ENCODE data around the gene ZNF710. TPM values are rescaled to one million over a fixed set of nuclear protein-coding genes. Genes with fewer than 3 reads are reported as not detected.

ZNF710 gene
- total RNA-seq, 4 donors from 2014 or later = 8.9 to 17.2 (median 11.5) TPM

DNA sequence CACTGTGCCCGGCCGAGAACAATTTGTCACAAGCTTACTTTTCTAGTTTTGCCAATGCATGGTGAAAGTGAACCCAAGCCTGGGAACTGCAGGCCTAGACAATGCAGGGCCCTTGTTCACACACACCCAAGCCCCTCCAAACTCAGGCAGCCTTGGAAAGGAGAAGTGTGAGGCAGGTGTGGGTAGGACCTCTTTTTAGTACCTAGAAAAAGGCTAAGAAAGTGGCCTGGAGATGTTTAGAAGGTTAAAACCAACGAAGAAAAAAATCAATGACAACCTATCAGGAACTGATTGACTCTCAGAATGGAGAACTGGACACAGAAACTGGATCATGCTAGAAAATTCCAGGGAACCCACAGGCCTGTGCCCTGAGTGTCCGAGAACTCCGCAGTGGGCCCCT lies 82.3 kb downstream of the ZNF710 start:
- Histone ChIP-seq H3K4me1 (no peaks in the 10 kb centered on the region), H3K27me3 (no peaks in the 10 kb centered on the region), H3K27ac (no peak overlapping the region), H3K36me3 (peaks cover 18 to 23% of the 10 kb centered on the region in 2 donors), H3K9me3 (no peaks in the 10 kb centered on the region), H3K4me3 (replicated peaks in 1 of 3) (no peak overlapping the region)
- WGBS, 2 donors = 94 to 98% methylated on average over 5 of the region's 5 CpGs
- TF ChIP-seq POLR2A (IDR thresholded peaks at IDR 0.05) = no peak
- TF ChIP-seq, protein P1, sequence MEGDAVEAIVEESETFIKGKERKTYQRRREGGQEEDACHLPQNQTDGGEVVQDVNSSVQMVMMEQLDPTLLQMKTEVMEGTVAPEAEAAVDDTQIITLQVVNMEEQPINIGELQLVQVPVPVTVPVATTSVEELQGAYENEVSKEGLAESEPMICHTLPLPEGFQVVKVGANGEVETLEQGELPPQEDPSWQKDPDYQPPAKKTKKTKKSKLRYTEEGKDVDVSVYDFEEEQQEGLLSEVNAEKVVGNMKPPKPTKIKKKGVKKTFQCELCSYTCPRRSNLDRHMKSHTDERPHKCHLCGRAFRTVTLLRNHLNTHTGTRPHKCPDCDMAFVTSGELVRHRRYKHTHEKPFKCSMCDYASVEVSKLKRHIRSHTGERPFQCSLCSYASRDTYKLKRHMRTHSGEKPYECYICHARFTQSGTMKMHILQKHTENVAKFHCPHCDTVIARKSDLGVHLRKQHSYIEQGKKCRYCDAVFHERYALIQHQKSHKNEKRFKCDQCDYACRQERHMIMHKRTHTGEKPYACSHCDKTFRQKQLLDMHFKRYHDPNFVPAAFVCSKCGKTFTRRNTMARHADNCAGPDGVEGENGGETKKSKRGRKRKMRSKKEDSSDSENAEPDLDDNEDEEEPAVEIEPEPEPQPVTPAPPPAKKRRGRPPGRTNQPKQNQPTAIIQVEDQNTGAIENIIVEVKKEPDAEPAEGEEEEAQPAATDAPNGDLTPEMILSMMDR (IDR thresholded peaks at IDR 0.05) = no peak
- intact Hi-C loops (cut with DNase I) = loop anchor here (10.0 kb wide), 1 partner anchor 319 kb away; no protein-coding TSS in a partner anchor
- no peak for DNase-seq

GRCh38 chr15:90083954-90084607 lies 83.0 kb downstream of the ZNF710 start:
- H3K27me3 ChIP-seq = no peaks in the 10 kb centered on the region
- H3K9me3 ChIP-seq = no peaks in the 10 kb centered on the region
- intact Hi-C loops (cut with DNase I) = loop anchor here (10.0 kb wide), 1 partner anchor 319 kb away; no protein-coding TSS in a partner anchor
- no peak overlapping the region for H3K27ac ChIP-seq
- no peaks in the 10 kb centered on the region for H3K4me1 ChIP-seq
- no peak overlapping the region for H3K4me3 ChIP-seq (replicated peaks in 1 of 3)
- peaks cover 19 to 24% of the 10 kb centered on the region in 2 donors for H3K36me3 ChIP-seq
- TF ChIP-seq POLR2A (IDR thresholded peaks at IDR 0.05) = no peak
- TF ChIP-seq, protein P1 (IDR thresholded peaks at IDR 0.05) = no peak
- WGBS, 2 donors = 73% methylated on average over 10 to 11 of the region's 14 CpGs
- DNase-seq = no peak

DNA sequence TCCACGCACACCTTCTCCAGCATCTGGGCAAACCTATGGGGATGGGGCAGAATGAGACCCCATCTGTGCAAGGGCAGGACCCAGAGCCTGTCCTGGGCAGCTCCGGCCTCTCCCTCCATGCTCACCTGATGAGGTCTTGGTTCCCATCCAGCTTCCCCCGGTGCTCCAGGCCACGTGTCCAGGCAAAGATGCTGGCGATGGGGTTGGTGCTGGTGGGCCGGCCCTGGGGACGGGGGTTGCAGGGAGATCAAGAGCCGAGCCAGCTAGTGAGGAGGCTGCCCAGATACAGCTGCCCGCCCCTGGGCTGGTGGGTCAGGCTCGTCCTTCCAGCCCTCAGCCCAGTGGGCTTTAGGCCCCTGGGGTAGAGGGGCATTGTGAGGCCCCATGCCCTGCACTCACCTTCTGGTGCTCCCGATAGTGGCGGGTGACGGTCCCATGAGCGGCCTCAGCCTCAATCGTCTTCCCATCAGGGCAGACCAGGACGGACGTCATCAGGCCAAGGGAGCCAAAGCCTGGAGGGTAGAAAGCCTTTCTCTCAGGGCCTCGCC lies 83.8 kb downstream of the ZNF710 start:
- Histone ChIP-seq H3K9me3 (no peaks in the 10 kb centered on the region), H3K4me1 (no peaks in the 10 kb centered on the region), H3K27me3 (no peaks in the 10 kb centered on the region), H3K36me3 (peaks cover 19 to 24% of the 10 kb centered on the region in 2 donors), H3K4me3 (replicated peaks in 1 of 3) (no peak overlapping the region), H3K27ac (no peak overlapping the region)
- intact Hi-C loops (cut with DNase I) = loop anchor here (10.0 kb wide), 1 partner anchor 320 kb away; no protein-coding TSS in a partner anchor
- WGBS, 2 donors = 93 to 99% methylated on average over 8 to 9 of the region's 18 CpGs
- TF ChIP-seq, protein P1 (IDR thresholded peaks at IDR 0.05) = no peak
- TF ChIP-seq POLR2A (IDR thresholded peaks at IDR 0.05) = no peak
- no peak for DNase-seq

- H3K4me1 ChIP-seq = no peaks in the 10 kb centered on the region
- H3K4me3 ChIP-seq (replicated peaks in 1 of 3) = no peak overlapping the region
- peaks cover 19 to 24% of the 10 kb centered on the region in 2 donors for H3K36me3 ChIP-seq
- intact Hi-C loops (cut with DNase I) = loop anchor here (10.0 kb wide), 1 partner anchor 321 kb away; no protein-coding TSS in a partner anchor
- no peak overlapping the region for H3K27ac ChIP-seq
- H3K27me3 ChIP-seq = no peaks in the 10 kb centered on the region
- TF ChIP-seq, protein P1 (IDR thresholded peaks at IDR 0.05) = no peak
- TF ChIP-seq POLR2A (IDR thresholded peaks at IDR 0.05) = no peak
- no peaks in the 10 kb centered on the region for H3K9me3 ChIP-seq
- DNase-seq = no peak
- WGBS, 2 donors = 74 to 96% methylated on average over 2 to 3 of the region's 3 CpGs
These were observed 84.4 kb downstream of the ZNF710 start for GRCh38 chr15:90085565-90085964.

DNA sequence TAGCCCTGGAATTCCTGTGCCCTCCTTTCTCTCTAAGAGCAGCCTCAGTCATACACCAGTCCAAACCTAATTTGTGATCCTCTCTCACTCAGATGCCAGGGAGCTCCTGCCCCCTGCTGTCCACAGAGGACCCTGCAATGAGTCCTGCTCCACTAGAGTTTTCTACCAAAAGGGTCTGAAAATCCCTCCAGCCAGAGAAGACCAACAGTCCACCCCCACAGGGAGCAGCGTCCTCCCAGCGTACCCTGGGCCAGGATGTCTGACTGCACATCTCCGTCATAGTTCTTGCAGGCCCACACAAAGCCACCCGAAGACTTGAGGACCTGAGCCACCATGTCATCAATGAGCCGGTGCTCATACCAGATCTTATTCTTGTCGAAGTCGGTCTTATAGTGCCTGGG lies 85.7 kb downstream of the ZNF710 start:
- no peaks in the 10 kb centered on the region for H3K4me1 ChIP-seq
- no peak overlapping the region for H3K4me3 ChIP-seq (replicated peaks in 1 of 3)
- no peaks in the 10 kb centered on the region for H3K9me3 ChIP-seq
- intact Hi-C loops (cut with DNase I) = loop anchor here (10.0 kb wide), 1 partner anchor 322 kb away; no protein-coding TSS in a partner anchor
- no peak overlapping the region for H3K27ac ChIP-seq
- TF ChIP-seq, protein P1 (IDR thresholded peaks at IDR 0.05) = peak; percentile 6 to 67 (median 52)
- no peak for TF ChIP-seq POLR2A (IDR thresholded peaks at IDR 0.05)
- DNase-seq = peak; percentile 37 to 50
- peaks cover 19 to 24% of the 10 kb centered on the region in 2 donors for H3K36me3 ChIP-seq
- WGBS, 2 donors = 88 to 94% methylated on average over 5 to 7 of the region's 7 CpGs
- H3K27me3 ChIP-seq = no peaks in the 10 kb centered on the region
